Measurements from ENCODE around the gene EPAS1.

EPAS1 gene

DNA sequence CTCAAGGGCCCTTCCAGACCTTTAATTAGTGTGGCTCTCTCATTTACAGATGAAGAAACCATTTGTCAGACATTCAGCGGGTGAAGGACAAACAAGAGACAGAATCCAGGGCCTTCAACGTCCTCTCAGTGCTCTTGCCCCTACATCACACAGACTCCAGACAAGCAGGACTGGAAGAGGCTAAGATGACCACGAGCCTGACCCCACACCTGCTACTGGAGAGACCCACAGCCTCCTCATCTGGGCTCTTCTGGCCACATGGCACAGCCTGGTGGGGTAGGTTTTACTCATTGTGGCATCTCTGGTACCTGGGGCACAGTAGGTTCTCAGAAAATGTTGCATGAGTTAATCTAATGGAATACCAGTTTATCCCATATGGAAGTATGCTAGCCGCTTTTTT is 112.5 kb downstream of the EPAS1 start:
- no peak for DNase-seq (ENCODE audit: low read depth in 2 of 2)

GRCh38 chr2:46410273-46411244 is 113.4 kb downstream of the EPAS1 start:
- no peak for DNase-seq (ENCODE audit: low read depth in 2 of 2)

DNA sequence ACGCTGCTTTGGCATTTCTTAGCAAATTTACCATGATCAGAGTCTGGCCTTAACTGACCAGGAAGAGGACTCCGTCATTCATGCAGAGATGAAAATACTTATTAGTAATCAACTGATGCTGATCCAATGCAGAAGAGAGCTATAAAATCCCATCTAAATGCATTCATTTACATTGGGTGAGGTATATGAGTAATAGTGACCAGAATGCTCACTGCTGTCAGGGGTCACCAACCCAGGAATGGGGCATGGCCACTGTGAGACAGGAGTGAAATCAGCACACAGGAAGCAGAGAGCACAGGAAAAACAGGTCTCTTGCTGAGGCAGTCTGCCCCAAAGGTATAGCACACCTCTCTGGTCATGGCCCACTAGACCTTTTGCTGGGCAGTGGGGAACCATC is 114.0 kb downstream of the EPAS1 start:
- DNase-seq (ENCODE audit: low read depth in 2 of 2) = no peak

GRCh38 chr2:46411985-46412384 is 114.8 kb downstream of the EPAS1 start:
- no peak for DNase-seq (ENCODE audit: low read depth in 2 of 2)

- no peak for DNase-seq (ENCODE audit: low read depth in 2 of 2)
Measured at GRCh38 chr2:46413111-46413510, 115.9 kb downstream of the EPAS1 start.

GRCh38 chr2:46413631-46414030 is 116.4 kb downstream of the EPAS1 start:
- DNase-seq (ENCODE audit: low read depth in 2 of 2) = no peak

GRCh38 chr2:46414701-46415100 is 117.5 kb downstream of the EPAS1 start:
- DNase-seq (ENCODE audit: low read depth in 2 of 2) = no peak

DNA sequence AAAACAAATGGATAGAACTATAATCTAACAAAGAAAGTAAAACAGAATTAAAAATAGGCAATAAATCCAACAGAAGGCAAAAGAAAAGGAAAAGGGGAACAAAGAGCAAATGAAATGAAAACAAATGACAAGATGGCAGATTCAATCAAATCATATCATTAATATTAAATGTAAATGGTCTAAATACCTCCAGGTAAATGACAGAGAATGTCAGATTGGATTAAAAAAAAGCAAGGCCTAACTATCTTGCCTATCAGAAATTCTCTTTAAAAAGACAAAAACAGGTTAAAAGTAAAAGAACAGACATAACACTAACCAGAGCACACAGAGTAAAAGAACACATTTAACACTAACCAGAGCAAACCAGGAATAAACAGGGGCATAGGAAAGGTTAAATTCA is 119.1 kb downstream of the EPAS1 start:
- DNase-seq (ENCODE audit: low read depth in 2 of 2) = no peak

- DNase-seq (ENCODE audit: low read depth in 2 of 2) = no peak
Measured at GRCh38 chr2:46416739-46417403, 119.7 kb downstream of the EPAS1 start.

DNA sequence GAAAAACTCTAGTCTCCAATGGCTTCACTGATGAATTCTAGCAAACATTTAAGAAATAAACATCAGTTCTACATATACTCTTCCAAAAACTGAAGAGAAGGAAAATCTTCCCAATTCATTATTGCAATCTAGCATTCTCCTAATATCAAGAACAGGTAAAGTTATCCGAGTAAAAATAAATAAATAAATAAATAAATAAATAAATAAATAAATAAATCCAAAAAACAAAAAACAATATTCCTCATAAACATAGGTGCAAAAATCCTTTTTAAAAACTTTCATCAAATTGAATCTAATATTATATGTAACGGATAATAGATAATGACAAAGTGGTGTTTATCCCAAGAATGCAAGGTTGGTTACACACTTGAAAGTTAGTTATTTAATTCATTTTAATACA is 123.7 kb downstream of the EPAS1 start:
- no peak for DNase-seq (ENCODE audit: low read depth in 2 of 2)

GRCh38 chr2:46421361-46421760 is 124.2 kb downstream of the EPAS1 start:
- DNase-seq (ENCODE audit: low read depth in 2 of 2) = no peak

DNA sequence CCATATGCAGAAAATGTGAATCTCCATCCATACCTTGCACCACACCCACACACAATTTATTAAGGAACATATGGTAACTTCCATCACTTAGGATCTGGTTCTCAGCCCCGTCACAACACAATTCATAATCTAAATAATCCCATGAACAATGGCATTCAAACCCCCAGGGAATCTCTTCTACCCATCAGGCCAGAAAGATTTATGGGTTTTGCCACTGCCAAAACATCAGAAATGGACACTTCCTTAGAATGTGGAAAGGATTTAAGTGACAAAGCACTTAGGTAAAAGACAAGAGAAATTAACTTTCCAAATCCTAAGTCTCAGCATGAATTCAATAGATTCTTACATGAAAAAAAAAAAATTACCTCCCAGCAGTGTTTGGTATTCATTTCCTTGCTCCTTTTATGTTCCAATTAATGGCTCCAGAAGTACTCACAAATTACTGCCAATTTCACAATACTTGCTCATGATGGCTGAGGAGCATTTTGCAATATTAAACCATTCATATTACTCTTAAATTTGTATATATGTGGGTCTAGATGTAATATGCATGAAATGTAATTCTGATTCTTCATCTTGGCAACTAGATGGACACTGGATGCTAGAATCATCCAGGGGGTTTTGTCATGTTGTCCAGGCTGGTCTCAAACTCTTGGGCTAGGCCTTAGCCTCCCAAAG is 125.6 kb downstream of the EPAS1 start:
- no peak for DNase-seq (ENCODE audit: low read depth in 2 of 2)

DNA sequence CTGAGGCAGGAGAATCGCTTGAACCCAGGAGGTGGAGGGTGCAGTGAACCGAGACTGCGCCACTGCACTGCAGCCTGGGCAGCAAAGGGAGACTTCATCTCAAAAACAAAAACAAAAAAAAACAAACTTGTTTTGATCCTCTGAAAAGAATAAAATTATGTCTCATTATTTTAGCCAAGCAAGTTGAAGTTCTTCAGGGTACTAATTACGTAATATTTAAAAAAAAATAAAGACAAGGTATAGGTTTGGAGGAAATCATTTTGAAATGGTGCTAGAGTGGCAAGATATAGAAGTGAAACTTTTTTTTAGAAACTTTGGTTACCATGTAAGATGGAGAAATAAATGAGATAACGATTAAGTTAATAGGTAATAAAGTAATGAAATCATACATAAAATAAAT is 127.7 kb downstream of the EPAS1 start:
- no peak for DNase-seq (ENCODE audit: low read depth in 2 of 2)

DNA sequence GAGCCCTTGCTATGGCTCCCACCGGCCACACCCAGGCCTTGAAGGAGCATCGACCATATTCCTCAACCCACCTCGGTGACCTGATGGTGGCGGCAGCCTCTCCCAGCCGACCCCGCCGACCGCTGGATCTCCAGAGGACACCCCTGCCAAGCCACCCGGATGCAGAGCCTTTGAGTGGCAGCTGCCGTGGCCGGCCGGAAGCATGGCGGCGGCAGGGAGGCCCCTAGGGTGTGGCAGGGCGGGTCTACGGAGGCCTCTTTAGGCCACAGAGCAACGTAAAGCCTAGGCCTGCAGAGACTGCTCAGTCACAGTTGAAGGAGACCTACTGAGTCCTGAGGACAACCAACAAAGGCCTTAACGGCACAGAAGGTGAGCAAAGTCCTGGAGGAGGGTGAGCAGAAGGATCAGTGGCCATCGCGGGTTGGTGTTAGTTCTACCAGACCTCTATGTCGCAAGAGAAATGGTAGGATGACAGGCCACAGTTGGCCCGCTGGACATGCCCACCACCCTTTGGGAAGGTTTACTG is 131.8 kb downstream of the EPAS1 start:
- no peak for DNase-seq (ENCODE audit: low read depth in 2 of 2)

DNA sequence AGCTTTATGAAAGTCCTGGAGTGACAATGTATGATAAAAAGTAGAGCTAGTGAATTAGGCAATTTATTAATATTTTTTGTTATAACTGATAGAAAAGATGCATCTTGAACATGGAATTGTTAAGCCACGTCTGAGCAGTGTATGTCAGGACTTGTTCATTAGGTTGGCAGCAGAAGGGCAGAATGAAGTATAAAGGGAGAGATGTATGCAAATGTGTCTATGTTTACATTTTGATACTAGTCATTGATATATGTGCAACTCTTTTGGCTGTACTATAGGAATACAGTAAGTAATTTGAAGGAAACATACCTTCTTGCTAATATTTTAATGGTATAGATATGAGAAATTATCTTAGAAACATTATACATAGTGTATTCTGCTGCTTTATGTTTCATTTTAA is 133.2 kb downstream of the EPAS1 start:
- no peak for DNase-seq (ENCODE audit: low read depth in 2 of 2)

- no peak for DNase-seq (ENCODE audit: low read depth in 2 of 2)
Measured at GRCh38 chr2:46430992-46431391, 133.8 kb downstream of the EPAS1 start.

DNA sequence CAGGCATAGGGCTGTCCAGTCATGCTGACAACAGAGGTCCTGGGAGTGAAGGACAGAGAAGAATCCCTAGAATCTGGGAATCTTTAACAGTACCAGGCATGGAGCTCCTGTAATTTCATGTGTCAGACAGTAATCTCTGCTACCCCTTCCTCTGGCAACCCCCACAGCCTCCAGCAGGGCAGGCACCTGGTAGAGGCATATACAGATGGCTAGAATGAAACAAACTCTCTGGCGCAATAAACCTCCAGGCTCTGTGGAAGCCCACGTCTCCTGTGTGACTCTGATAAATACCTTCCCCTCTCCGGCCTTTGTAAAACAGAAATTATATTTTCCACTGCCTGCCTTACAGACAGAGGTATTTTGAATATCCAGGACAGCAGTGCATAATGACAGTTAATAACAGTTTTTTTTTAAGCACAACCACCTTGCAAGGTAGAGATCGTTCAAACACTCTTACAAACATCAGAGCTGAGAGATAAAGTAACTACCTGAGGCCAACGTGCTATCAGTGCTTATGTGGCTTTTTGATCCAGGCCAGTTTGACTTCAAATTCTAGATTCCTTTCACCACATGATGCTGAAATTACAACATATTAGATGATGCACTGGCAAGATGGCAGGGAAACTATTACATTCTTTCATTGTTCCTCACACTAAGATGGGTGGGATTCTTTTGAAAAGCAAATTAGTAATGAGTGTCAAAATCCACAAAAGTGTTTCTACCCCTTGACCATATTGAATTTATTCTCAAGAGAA is 134.5 kb downstream of the EPAS1 start:
- no peak for DNase-seq (ENCODE audit: low read depth in 2 of 2)

DNA sequence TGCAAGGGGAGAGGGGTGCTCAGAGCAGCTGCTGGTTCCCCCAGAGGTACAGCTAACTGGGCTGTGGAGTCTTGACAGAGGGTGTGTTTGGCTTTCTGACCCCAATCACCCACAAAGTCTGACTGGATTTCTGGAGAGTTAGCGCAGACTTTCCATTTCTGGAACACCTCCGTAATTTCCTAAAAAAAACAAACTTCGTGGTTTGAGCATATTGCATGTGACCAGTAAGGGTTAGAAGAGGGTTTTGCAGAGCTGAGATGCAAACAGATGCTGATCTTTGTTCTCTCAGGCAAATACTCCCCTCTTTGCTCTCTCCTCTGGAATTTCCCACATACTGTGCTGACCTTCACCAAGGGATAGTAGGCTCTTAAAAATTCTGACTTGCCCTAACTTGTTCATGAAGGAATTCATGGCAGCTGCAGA is 137.7 kb downstream of the EPAS1 start:
- no peak for DNase-seq (ENCODE audit: low read depth in 2 of 2)

- DNase-seq (ENCODE audit: low read depth in 2 of 2) = no peak
Measured at GRCh38 chr2:46435353-46435752, 138.1 kb downstream of the EPAS1 start.

DNA sequence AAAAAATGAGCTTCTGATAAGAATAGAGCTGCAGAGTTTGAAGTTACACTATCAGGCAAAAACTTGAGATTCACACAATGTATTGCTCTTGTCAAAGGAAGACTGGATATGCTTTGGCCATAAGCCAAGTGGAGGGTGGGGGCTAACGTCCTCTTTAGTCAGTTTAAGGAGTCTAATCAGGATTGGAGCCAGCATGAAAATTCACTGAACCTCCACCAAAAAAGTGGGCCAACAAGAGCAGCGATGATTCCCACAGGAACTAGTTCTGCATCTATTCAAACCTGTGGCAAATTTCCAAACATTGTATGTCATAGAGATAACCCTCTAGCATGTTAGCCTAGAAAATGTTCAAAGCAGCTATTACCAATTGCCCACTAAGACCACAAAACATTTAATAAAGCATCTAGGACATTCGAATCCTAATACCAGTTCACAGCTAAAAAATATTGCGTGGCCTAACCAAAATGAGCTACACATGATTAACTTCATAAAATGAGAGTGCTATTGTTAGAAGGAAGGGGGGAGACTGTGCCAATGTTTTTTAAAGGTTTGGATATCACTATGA is 138.7 kb downstream of the EPAS1 start:
- no peak for DNase-seq (ENCODE audit: low read depth in 2 of 2)
